Tibial artery (tissue), 4 donors: Measurements from ENCODE around the gene LIME1.

Experiments
- DNase-seq, 2 donors: peaks; one replicate each; pipeline ENCODE4 v3.0.0-alpha.2; 2019
- H3K27ac ChIP-seq, 2 donors: fragments of 200-600 bp; sonication (generic) in 1 of 2; 1 replicate in 1 of 2; 2 replicates in 1 of 2; pipeline ENCODE4 v1.5.1; 2018 to 2019; ENCODE audit warnings: mild to moderate bottlenecking in 1 of 2
- H3K27me3 ChIP-seq, 2 donors: fragments of 200-600 bp; sonication (generic) in 1 of 2; one replicate each; pipeline versions ENCODE4 v1.5.1 to v1.6.0; 2016 to 2019
- H3K36me3 ChIP-seq, 3 donors: fragments of 200-600 bp; sonication (generic) in 2 of 3; one replicate each; pipeline ENCODE4 v1.5.1; 2016 to 2019; ENCODE audit warnings: mild to moderate bottlenecking in 2 of 3
- H3K4me1 ChIP-seq, 4 donors: fragments of 200-600 bp; sonication (generic) in 2 of 4; 1 replicate in 3 of 4; 2 replicates in 1 of 4; pipeline ENCODE4 v1.5.1; 2016 to 2019
- H3K4me3 ChIP-seq, 2 donors: fragments of 200-600 bp; sonication (generic) in 1 of 2; 1 replicate in 1 of 2; 2 replicates in 1 of 2; pipeline ENCODE4 v1.5.1; 2018 to 2019; ENCODE audit warnings: mild to moderate bottlenecking in 2 of 2
- H3K9me3 ChIP-seq, 3 donors: fragments of 200-600 bp; sonication (generic) in 1 of 3; one replicate each; pipeline ENCODE4 v1.5.1; 2016 to 2019
- CTCF ChIP-seq, 2 experiments: fragments of 200-600 bp in 1 of 2; fragments of 450-650 bp in 1 of 2; IDR thresholded peaks; one replicate each; pipeline ENCODE4 v1.5.1; 2017 to 2019; ENCODE audit warnings: antibody characterized with exemption in 2 of 2, mild to moderate bottlenecking in 1 of 2, moderate library complexity in 1 of 2
- intact Hi-C: fragments of 100-400 bp; cut with DNase I; formaldehyde crosslinking; loops from one replicate; pipeline ENCODE4 v1.15.0; 2023; ENCODE audit warnings: low total_unique reads

The LIME1 gene

GRCh38 chr20:63782521-63782971, 46.1 kb downstream of the LIME1 start:
- no peaks in the 10 kb centered on the region for H3K27me3 ChIP-seq
- no peaks in the 10 kb centered on the region for H3K9me3 ChIP-seq
- H3K27ac ChIP-seq: no peak overlapping the region
- intact Hi-C loops: no loop called here
- no peaks in the 10 kb centered on the region for H3K4me1 ChIP-seq
- H3K36me3 ChIP-seq: no peaks in the 10 kb centered on the region
- DNase-seq: no peak
- no peak for TF ChIP-seq CTCF (IDR thresholded peaks at IDR 0.05)
- H3K4me3 ChIP-seq: no peak overlapping the region

GRCh38 chr20:63783970-63784369, 47.5 kb downstream of the LIME1 start:
- H3K4me1 ChIP-seq: no peaks in the 10 kb centered on the region
- H3K9me3 ChIP-seq: no peaks in the 10 kb centered on the region
- intact Hi-C loops: no loop called here
- H3K27ac ChIP-seq: no peak overlapping the region
- no peak for DNase-seq
- no peak overlapping the region for H3K4me3 ChIP-seq
- no peak for TF ChIP-seq CTCF (IDR thresholded peaks at IDR 0.05)
- H3K27me3 ChIP-seq: no peaks in the 10 kb centered on the region
- H3K36me3 ChIP-seq: peaks cover 0 to 3% (median 0%) of the 10 kb centered on the region in 3 donors

GRCh38 chr20:63785691-63786131, 49.2 kb downstream of the LIME1 start:
- intact Hi-C loops: loop anchor here (5.0 kb wide), 3 partner anchors 77 to 238 kb away; partner anchors contain the start of genes ABHD16B and SRMS
- Histone ChIP-seq H3K27ac (no peak overlapping the region), H3K27me3 (no peaks in the 10 kb centered on the region), H3K9me3 (no peaks in the 10 kb centered on the region), H3K36me3 (peaks cover 0 to 20% (median 9%) of the 10 kb centered on the region in 3 donors), H3K4me1 (no peaks in the 10 kb centered on the region), H3K4me3 (no peak overlapping the region)
- no peak for DNase-seq
- TF ChIP-seq CTCF (IDR thresholded peaks at IDR 0.05): no peak

DNA sequence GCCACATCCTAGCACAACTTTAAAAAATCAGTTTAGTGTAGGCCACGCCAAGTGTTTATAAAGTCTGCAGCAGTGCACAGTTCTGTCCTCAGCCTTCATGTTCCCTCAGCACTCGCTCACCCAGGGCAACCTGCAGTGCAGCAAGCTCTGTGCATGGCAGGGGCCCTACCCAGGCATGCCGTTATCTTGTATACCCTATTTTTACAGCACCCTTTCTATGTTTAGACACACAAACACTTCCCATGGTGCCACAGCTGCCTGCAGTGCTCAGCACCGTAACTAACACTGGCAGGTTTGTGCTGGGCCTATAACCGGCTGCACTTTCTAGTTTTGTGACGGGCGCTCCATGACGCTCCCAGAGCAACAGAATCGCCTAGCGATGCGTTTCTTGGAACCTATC, 50.8 kb downstream of the LIME1 start:
- no peaks in the 10 kb centered on the region for H3K9me3 ChIP-seq
- intact Hi-C loops: loop anchor here (5.0 kb wide), 3 partner anchors 75 to 240 kb away; partner anchors contain the start of genes ABHD16B and SRMS
- peaks cover 0 to 20% (median 9%) of the 10 kb centered on the region in 3 donors for H3K36me3 ChIP-seq
- DNase-seq: no peak
- no peak overlapping the region for H3K27ac ChIP-seq
- H3K27me3 ChIP-seq: no peaks in the 10 kb centered on the region
- no peaks in the 10 kb centered on the region for H3K4me1 ChIP-seq
- H3K4me3 ChIP-seq: no peak overlapping the region
- no peak for TF ChIP-seq CTCF (IDR thresholded peaks at IDR 0.05)

DNA sequence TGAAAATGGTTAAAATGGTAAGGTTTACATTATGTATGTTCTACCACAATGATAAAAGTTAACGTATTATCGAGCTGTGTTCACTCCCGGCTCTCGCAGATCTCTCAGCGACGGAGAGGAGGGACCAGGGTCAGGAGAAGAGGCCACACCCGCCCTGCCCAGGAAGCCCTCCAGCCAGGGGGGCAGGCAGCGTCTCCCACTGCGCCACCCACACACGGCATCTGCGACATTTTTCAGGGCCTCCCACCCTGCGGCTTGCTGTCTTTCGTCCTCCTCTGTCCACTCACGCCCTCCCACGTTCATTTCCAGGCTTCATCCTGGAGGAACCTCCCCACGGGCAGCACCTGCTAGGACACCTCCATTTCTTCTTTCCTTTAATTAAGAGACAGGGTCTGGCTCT, 51.3 kb downstream of the LIME1 start:
- no peak overlapping the region for H3K4me3 ChIP-seq
- intact Hi-C loops: loop anchor here (5.0 kb wide), 3 partner anchors 75 to 240 kb away; partner anchors contain the start of genes ABHD16B and SRMS
- peaks cover 0 to 20% (median 9%) of the 10 kb centered on the region in 3 donors for H3K36me3 ChIP-seq
- no peaks in the 10 kb centered on the region for H3K4me1 ChIP-seq
- no peak for TF ChIP-seq CTCF (IDR thresholded peaks at IDR 0.05)
- no peak for DNase-seq
- no peak overlapping the region for H3K27ac ChIP-seq
- no peaks in the 10 kb centered on the region for H3K9me3 ChIP-seq
- H3K27me3 ChIP-seq: no peaks in the 10 kb centered on the region
